Measurements from ENCODE around the gene NEIL1. TPM values are rescaled to one million over a fixed set of nuclear protein-coding genes. Genes with fewer than 3 reads are reported as not detected.
A peak's percentile ranks its signal among the peaks of the same experiment; 100 is the strongest.
"Not testable (repeated sequence)": the region's sequence is repeated elsewhere in the genome, so short reads cannot be mapped to it uniquely, and the experiment has no call there.

The NEIL1 gene
- total RNA-seq, 4 donors from 2014 or later, result 25.2 to 71.9 (median 48.8) TPM

DNA sequence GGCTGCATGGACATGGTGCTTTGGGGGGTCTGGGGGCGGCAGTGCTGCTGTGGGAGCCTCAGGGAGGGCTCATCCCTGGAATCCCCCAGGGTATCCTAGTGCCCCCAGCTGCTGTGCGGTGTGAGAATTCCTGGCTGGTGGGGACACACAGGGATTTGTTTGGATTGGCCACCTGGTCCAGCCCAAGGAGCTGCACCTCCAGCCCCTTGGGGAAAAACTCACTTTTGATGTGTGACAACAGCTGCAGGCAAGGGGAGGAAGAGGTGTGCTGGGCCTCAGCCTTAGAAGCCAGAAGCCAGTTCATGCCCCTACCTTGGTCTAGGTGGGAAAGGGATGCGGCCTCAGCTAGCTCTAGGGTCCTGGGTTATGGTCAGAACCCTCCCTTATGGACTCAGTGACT is 19.3 kb upstream of the NEIL1 start:
- no peaks in the 10 kb centered on the region for H3K4me1 ChIP-seq
- TF ChIP-seq POLR2A (IDR thresholded peaks at IDR 0.05), result no peak
- TF ChIP-seq, protein P1, sequence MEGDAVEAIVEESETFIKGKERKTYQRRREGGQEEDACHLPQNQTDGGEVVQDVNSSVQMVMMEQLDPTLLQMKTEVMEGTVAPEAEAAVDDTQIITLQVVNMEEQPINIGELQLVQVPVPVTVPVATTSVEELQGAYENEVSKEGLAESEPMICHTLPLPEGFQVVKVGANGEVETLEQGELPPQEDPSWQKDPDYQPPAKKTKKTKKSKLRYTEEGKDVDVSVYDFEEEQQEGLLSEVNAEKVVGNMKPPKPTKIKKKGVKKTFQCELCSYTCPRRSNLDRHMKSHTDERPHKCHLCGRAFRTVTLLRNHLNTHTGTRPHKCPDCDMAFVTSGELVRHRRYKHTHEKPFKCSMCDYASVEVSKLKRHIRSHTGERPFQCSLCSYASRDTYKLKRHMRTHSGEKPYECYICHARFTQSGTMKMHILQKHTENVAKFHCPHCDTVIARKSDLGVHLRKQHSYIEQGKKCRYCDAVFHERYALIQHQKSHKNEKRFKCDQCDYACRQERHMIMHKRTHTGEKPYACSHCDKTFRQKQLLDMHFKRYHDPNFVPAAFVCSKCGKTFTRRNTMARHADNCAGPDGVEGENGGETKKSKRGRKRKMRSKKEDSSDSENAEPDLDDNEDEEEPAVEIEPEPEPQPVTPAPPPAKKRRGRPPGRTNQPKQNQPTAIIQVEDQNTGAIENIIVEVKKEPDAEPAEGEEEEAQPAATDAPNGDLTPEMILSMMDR (IDR thresholded peaks at IDR 0.05), result no peak
- 83 to 85% methylated on average over 3 of the region's 3 CpGs for WGBS, 2 donors
- no peak for DNase-seq
- no peaks in the 10 kb centered on the region for H3K9me3 ChIP-seq
- no peak overlapping the region for H3K4me3 ChIP-seq (replicated peaks in 1 of 3)
- H3K27me3 ChIP-seq, result no peaks in the 10 kb centered on the region
- H3K27ac ChIP-seq, result no peak overlapping the region
- intact Hi-C loops (cut with DNase I), result no loop called here
- H3K36me3 ChIP-seq, result no peaks in the 10 kb centered on the region

DNA sequence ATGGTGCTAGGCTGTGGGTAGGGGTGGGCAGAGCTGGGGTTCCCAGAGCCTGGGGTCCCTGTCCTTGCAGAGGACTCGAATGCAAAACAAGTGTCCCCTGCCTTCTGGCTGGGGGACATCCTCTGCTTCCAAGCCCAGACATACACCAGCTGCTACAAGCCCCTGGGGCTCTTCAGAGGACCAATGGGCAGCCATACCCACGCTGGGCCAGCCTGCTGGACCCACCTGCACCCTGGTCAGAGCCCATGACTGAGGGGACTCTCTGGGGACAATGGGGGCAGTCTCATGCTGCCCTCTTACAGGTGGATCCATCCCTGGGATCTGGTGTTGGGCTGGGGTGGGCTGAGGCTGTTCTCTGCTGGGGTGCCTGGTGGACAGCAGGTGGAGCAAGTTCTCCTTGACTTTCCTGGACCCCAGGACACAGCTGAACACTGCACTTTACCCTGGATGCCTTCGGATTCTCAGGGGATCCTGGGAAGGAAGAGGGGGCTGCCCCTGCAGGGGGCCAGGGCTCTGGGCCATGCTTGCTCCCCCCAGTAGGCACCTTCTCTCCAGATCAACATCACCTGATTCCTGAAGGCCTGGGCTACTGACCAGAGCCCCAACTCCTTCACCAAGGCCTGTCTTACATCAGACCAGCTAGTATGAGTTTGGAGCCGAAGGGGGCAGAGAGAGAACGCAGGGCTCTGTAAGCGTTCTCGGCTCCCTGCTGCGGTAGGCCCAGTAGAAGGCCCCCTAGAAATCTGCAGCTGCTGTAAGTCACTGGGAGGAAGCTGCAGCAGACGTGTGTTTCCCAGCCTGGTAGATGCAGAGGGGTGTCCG is 18.1 kb upstream of the NEIL1 start:
- H3K9me3 ChIP-seq, result no peaks in the 10 kb centered on the region
- WGBS, 2 donors, result 73 to 88% methylated on average over 8 to 9 of the region's 10 CpGs
- no peak for TF ChIP-seq POLR2A (IDR thresholded peaks at IDR 0.05)
- TF ChIP-seq, protein P1 (IDR thresholded peaks at IDR 0.05), result no peak
- DNase-seq, result no peak
- no peak overlapping the region for H3K4me3 ChIP-seq (replicated peaks in 1 of 3)
- no peaks in the 10 kb centered on the region for H3K27me3 ChIP-seq
- no peaks in the 10 kb centered on the region for H3K4me1 ChIP-seq
- no peak overlapping the region for H3K27ac ChIP-seq
- intact Hi-C loops (cut with DNase I), result no loop called here
- no peaks in the 10 kb centered on the region for H3K36me3 ChIP-seq

DNA sequence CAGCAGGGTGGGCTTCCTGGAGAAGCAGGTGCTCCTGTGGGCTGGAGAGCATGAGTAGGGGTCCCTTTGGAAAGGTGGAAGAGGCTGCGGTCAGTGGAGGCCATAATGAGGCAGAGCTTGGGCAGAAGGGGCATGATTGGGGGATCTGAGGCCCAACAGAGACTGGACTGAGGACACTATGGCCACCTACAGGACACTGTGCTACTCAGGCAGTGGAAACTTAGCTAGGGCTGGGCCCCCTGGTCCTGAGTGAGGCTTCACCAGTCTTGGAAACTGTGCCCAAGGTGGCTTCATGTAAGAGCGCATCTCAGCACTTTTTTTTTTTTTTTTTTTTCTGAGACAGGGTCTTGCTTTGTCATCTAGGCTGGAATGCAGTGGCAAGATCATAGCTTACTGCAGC is 17.3 kb upstream of the NEIL1 start:
- DNase-seq, result no peak
- H3K27me3 ChIP-seq, result no peaks in the 10 kb centered on the region
- intact Hi-C loops (cut with DNase I), result no loop called here
- H3K4me1 ChIP-seq, result no peaks in the 10 kb centered on the region
- no peaks in the 10 kb centered on the region for H3K36me3 ChIP-seq
- no peaks in the 10 kb centered on the region for H3K9me3 ChIP-seq
- no peak for TF ChIP-seq POLR2A (IDR thresholded peaks at IDR 0.05)
- TF ChIP-seq, protein P1 (IDR thresholded peaks at IDR 0.05), result no peak
- WGBS, 2 donors, result 84 to 100% methylated on average over 2 of the region's 2 CpGs
- H3K4me3 ChIP-seq (replicated peaks in 1 of 3), result no peak overlapping the region
- no peak overlapping the region for H3K27ac ChIP-seq

DNA sequence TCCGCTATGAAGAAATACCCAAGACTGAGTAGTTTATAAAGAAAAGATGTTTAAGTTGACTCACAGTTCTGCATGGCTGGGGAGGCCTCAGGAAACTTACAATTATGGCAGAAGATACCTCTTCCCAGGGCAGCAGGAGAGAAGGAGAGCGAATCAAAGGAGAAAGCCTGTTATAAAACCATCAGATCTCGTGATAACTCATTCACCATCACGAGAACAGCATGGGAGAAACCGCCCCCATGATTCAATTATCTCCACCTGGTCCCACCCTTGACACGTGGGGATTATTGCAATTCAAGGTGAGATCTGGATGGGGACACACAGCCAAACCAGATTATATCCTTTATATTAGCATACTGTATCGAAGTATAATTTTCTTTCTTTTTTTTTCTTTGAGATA is 14.7 kb upstream of the NEIL1 start:
- H3K4me3 ChIP-seq (replicated peaks in 1 of 3); H3K27me3 ChIP-seq; DNase-seq; H3K9me3 ChIP-seq; H3K36me3 ChIP-seq; intact Hi-C loops (cut with DNase I); H3K27ac ChIP-seq: not testable (repeated sequence)
- whole genome bisulfite sequencing, 2 donors, result 70 to 79% methylated on average over 7 of the region's 7 CpGs
- peaks cover 8 to 14% of the 10 kb centered on the region in 2 donors for H3K4me1 ChIP-seq

DNA sequence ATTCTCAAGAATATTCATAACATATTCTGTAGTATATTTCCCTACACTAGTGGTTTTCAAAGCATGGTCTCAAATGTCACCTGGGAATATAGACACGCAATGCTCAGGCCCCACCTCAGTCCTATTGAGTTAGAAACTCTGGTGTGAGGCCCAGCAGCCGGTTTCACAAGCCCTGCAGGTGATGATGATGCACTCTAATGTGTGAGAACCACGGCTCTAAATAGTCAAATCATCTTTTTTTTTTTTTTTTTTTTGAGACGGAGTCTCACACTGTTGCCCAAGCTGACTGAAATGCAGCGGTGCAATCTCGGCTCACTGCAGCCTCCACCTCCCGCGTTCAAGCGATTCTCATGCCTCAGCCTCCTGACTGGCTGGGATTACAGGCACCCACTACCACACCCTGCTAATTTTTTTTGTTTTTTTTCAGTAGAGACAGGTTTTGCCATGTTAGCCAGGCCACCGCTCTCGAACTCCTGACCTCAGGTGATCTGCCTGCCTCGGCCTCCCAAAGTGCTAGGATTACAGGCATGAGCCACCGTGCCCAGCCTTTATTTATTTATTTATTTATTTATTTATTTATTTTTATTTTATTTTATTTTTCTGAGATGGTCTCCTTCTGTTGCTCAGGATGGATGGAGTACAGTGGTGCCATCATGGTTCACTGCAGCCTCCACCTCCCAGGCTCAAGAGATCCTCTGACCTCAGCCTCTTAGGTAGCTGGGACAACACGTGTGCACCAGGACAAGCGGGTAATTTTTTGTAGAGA is 13.0 kb upstream of the NEIL1 start:
- not testable (repeated sequence) for H3K27ac ChIP-seq

DNA sequence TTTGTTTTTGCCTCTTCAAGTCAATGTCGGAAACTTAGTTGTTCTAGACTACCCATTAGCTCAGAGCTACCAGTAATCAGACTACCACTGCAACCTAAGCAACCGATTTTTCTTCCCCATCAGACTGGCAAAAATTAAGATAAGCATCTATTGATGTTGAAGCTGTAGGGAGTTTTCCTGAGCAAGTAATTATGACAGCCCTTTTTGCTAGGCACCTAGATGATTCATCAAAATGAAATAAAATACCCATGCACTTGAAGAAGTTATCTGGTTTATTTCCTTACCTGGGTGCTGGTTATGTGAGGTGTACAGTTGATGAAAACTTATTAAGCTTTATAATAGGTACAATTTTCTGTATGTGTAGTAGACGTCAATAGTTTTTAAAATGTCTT is 11.5 kb upstream of the NEIL1 start:
- peaks cover 8 to 14% of the 10 kb centered on the region in 2 donors for H3K4me1 ChIP-seq
- intact Hi-C loops (cut with DNase I), result no loop called here
- no peaks in the 10 kb centered on the region for H3K27me3 ChIP-seq
- no peaks in the 10 kb centered on the region for H3K9me3 ChIP-seq
- 40 to 41% methylated on average over 3 of the region's 3 CpGs for WGBS, 2 donors
- TF ChIP-seq POLR2A (IDR thresholded peaks at IDR 0.05), result no peak
- TF ChIP-seq, protein P1 (IDR thresholded peaks at IDR 0.05), result no peak
- H3K27ac ChIP-seq, result peak overlapping the region in 1 of 3 donors; percentile 36
- H3K4me3 ChIP-seq (replicated peaks in 1 of 3), result peak overlapping the region; percentile 41 to 83 (median 78)
- DNase-seq, result no peak
- H3K36me3 ChIP-seq, result no peaks in the 10 kb centered on the region

More for the DNA sequence above, 13.0 kb upstream of the NEIL1 start:
- intact Hi-C loops (cut with DNase I); H3K4me3 ChIP-seq (replicated peaks in 1 of 3); H3K36me3 ChIP-seq; H3K9me3 ChIP-seq; DNase-seq; H3K27me3 ChIP-seq: not testable (repeated sequence)
- 91 to 93% methylated on average over 15 of the region's 15 CpGs for WGBS, 2 donors
- H3K4me1 ChIP-seq, result peaks cover 8 to 14% of the 10 kb centered on the region in 2 donors

Measured in thyroid gland (tissue), 4 donors.